HG03135 (cell line): ENCODE data around the gene GPX4.

Experiments
- ATAC-seq: cut with Tn5 transposase; IDR thresholded peaks from one replicate; pipeline ENCODE4 v1.9.1; 2021; ENCODE audit warnings: mild to moderate bottlenecking, moderate library complexity; ENCODE audit not compliant: unreplicated experiment

The GPX4 gene

DNA sequence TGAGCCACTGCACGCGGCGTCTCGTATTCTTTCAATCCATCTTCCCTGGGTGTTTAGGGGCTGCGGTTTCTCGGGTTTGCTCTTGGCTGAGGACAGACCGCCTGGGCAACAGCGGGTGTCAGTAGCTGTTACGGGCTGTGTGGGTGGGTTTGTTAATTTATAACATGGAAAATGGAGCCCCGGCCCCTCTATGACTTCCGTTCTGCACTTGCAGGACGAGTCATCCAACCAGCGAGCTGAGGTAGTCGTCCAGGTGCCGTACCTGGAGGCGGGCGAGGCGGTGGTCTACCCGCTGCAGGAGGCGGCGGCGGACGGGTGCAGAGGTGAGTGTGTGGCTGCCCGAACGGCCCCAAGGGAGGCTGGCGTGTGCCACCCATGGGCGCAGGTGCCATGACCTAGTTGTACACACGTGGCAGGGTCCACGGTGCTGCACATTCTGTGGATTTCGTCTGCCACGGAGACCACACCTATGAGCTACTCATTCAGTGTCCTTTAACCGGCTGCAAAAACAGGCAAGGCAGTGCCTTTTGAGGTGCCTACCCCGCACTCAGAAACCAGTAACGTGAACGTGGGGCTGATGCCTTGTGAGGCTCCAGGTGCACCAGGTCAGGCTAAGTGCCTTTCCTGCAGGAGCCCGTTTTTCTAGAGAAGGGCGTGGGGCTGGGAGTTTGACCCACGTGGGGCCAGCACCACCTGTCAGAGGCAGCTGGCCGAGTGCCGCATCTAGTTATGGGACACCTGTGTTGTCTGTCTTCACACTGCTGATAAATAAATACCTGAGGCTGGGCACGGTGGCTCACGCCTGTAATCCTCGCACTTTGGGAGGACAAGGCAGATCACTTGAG, 19.5 kb upstream of the GPX4 start:
- no peak for ATAC-seq

DNA sequence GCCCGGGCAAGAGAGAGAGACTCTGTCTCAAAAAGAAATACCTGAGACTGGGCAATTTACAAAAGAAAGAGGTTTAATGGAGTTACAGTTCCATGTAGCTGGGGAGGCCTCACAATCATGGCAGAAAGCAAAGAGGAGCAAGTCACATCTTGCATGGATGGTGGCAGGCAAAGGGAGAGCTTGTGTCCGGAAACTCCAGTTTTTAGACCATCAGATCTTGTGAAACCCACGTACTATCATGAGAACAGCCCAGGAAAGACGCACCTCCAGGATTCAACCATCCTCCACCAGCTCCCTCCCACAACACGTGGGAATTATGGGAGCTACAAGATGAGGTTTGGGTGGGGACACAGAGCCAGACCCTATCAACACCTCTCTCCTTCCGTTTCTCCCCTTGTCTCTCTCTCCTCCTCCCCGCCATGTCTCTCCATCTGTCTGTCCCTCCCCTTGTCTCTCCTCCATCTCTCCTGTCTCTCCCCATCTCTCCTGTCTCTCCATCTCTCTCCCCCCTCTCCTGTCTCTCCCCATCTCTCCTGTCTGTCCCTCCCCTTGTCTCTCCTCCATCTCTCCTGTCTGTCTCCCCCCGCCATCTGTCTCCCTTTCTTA, 18.6 kb upstream of the GPX4 start:
- ATAC-seq = no peak

DNA sequence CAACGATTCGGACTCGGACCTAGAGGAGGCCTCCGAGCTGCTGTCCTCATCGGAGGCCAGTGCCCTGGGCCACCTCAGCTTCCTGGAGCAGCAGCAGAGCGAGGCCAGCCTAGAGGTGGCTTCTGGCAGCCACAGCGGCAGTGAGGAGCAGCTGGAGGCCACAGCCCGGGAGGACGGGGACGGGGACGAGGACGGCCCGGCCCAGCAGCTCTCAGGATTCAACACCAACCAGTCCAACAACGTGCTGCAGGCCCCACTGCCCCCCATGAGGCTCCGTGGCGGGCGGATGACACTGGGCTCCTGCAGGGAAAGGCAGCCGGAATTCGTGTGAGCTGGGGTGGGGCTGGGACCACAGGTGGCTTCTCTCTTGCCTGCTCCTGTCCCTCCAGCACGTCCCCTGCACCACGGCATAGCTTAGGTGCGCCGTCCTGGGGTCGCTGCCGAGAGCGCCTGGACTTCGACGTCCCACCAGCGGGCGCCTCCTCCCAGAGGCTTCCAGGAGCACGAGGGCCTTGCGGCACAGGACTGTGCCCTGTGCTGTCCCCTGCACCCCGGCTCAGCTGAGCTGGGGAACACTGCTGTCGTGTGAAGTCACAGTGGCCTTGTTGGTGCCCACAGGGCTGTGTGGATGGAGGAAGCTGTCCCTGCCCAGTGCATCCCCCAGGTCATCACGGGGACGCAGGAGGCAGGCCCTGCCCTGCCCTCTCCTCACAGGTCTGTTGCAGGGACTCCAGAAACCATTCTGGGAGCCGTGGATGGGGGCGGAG, 17.9 kb upstream of the GPX4 start:
- no peak for ATAC-seq

DNA sequence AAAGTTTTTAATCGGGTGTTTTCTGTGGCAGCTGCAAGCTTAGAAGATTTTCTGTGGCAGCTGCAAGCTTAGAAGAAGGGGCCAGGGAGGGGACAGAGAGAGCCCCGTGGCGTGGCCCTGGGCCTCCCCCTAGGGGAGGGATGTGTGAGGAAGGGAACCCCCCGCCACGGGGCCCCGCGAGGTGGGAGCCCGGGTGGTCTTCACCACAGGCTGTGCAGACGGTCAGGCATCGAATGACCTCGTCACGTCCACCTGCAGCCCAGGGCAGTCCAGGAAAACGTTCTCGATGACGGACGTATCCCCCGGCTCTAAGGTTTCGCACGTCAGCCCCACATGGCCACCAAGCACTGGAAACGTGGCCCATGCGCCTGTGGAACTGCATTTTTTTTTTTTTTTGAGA, 17.2 kb upstream of the GPX4 start:
- no peak for ATAC-seq

DNA sequence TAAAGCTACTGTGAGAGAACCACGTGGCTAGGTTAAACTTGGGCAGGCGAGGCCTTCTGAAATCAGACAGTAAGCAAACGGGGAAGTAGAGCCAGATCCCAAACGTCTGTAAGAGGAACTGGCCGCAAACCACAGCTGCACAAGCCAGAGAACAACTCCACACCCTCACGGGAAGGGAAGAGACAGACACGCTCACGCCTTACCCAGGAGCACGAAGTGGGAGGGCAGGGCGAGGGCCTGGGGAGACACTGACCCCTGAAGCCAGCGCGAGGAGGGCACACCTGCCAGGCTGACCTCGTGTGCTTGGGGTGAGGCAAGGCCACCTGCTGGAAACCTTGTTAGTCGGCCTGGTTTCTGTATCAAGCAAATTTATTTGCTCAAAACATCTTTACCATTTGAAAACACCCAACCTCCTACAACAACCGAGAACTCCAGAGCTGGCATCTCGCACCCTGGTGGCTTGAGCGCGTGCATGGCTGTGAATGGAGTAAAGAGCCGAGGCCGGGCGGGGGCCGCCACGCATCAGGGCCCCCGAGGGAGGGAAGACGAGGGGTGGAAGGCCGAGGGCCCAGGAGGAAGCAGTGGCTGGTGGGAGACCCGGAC, 15.9 kb upstream of the GPX4 start:
- no peak for ATAC-seq

DNA sequence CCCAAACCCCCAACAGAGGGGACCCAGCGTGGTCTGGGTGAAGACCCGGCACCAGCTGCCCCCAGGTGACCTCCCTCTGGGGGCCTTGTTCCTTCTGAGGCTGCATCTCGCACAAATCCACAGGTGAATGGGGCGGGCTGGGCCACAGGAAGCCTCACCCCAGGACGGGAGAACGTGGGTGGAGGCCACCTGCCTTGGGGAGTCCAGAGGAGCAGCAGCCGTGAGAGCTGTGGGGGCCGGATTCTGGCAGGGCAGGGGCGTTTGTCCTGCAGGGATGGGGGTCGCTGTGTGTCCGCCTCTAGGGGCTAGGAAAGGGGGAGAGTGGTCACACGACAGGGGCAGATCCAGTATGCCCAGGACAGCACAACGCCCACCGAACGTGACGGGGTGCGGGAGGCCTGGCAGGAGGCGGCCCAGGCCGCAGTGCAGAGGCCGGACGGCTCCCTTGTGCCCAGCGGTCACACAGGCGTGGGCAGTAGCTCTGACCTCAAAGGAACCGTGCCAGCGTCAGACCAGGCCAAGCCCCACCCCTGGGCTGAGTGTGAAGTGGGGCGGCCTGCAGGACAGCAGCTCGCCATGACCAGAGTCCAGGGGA, 15.3 kb upstream of the GPX4 start:
- ATAC-seq = no peak

DNA sequence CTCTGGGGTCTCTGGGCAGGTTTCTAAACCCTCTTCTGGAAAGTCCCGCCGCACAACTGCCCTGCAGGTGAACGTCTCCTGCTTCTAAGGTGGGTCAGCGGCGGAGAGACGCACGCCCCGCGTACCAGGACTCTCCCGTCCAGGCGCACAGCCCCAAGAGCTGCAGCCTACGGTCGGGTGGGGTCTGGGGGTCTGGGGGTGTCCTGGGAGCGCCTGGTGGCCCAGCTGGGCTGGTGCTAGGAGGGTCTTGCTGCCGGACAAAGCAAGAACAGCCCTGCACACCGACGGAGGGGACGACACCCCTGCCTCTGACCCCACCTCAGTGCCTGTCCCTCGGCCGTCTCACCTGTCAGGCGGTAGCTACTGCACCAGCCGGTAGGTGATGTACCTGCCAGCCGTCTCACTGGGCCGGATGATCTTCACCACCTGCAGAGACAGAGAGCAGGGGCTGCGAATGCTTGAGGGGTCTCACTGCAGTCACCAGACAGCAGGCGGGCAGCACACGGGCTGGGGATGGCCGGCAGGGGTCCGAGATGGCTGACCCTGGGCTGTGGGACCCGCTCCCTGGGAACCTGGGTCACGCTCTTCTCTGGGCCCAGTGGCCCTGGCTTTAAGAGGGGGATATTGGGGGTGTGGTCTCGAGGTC, 14.5 kb upstream of the GPX4 start:
- ATAC-seq = no peak

DNA sequence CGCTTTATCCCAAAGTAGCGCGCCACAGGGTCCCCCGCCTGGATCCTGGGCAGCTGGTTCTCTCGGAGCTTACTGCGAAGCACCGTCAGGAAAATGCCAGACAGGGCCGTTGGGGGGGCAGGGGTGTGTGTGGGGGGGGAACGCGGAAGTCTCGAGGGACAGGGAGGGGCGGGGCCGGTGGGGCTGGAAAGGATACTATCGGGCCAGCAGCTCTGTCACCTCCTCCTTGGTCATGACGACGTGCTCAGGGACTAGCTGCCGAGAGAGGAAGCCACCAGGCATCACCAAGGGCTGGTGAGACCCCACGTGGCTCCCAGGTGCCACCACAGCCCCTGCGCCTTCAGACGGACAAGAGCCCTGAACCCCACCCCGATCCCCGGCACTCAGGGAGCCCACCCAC, 13.9 kb upstream of the GPX4 start:
- no peak for ATAC-seq

DNA sequence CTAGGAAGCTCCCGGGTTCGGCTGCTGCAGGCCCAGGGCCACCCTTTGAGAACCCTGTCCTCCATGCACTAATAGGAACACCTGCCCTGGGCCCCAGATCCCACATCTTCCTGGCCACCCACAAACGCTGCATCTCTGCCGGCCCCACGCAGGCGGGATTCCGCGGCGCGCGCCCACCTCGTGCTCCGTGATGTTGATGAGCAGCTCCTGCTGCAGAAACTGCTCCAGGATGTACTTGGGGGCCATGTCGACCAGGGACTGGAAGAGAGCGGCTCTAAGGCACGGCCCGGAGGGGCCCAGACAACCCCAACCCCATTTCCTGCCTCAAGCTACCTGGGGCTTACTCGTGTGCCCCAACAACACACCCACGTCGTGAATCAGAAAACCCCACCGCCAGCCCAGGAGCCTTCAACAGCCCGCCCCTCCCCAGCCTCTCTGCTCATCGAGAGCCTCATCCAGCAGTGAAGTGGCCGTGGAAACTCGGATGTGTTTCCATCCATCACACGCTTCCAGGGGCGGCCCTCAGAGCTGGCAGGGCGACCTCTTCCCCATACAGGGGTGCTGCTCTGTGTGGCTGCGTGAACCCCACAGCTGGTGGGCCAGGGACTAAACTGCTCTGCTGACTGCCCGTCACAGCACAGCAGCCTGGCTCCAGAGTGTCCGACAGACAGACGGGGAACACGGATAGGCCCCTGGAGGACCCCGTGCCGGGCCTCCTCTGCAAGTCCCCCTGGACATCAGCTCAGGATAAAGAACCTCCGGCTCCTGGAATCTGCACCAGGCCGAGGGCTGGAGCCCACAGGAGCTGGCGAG, 12.9 kb upstream of the GPX4 start:
- ATAC-seq = no peak

DNA sequence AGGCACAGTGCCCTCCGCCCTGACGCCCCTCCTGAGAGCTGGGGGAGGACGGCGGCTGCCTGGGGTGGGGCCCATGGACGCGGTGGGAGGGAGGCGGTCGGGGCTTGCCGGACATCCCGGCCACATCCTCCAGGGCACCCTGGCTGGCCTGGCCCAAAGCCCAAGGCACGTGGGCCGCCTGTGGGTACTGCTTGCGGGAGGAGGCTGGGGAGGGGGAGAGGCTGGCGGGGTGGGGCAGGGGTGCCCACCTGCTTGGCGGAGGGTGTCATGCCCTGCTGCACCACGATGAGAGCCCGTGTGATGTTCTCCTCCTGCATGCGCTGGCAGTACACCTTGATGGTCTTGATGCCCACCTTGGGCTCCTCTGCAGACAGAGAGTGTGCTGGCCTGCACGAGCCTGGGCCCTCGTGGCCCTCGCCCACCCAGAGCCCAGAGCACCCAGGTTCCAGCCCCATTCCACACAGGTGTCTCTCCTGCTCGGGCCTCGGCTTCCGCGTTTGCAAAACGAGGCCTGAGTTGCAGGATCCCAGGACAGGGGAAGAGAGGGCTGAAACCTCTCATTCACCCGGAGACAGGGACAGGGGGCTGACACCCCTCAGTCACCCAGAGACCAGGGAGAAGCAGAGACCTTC, 12.1 kb upstream of the GPX4 start:
- ATAC-seq = no peak

DNA sequence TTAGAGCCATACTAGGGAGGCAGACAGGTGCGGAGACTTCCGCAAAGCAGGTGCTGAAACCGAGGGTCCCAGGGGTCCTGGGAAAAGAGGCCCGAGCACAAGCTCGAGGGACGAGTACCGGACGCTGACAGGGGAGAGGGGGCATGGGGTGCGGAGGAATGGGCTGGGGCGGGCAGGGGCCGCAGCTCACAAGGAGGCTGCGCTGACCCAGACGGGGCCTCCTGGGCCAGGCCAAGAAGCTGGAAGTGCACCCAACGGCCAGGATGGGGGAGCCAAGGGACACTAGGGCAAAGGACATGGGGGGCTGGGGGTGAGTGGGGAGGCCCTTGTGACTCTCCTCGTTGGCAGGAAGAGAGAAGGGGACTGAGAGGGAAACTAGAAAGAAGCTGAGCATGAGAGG, 10.5 kb upstream of the GPX4 start:
- no peak for ATAC-seq

DNA sequence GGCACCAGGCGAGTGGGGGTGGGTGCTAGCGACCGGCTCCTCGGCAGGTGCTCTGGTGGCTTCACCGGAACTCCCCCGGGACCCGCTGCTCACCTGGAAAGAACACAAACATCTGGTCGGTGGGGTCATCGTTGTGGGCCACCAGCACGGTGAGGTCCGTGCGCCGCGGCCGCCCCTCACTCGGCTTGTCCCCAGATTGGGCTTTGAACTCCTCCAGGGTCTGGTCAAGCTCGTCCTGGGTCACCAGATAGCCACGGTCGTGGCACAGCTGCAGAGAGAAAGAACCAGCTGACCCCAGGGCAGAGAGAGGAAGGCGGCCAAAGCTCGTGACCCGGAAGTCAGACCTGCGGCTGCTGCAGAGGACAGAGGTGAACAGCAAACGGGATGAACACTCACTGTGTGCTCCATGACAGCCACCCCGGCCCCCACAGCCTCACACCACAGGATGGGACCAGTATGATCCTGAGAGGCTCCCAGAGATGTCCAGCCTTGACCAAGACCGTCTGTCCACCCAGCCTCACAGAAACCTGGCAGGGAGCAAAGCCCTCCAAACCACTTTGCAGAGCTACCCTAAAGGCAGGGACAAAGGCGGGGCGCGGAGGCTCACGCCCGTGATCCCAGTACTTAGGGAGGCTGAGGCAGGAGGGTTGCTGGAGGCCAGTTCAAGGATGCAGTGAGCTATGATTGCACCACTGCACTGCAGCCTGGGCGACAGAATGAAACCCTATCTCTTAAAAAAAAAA, 9.8 kb upstream of the GPX4 start:
- ATAC-seq = no peak

DNA sequence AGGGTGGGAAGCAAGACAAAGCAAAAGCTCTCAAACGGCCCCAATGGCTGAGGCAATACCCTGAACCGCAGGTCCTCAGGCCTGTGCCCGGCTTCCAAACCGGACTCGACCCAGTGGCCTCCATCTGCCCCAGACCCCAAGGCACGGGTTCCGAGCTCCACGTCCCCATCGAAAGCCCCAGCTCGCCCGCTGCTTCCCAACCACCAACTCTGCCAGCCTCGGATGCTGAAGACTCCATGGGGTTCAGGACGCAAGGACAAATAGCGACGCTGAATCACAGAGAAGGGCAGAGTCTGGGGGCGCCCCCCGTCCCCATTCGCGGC, 9.2 kb upstream of the GPX4 start:
- peak; percentile 9 for ATAC-seq

DNA sequence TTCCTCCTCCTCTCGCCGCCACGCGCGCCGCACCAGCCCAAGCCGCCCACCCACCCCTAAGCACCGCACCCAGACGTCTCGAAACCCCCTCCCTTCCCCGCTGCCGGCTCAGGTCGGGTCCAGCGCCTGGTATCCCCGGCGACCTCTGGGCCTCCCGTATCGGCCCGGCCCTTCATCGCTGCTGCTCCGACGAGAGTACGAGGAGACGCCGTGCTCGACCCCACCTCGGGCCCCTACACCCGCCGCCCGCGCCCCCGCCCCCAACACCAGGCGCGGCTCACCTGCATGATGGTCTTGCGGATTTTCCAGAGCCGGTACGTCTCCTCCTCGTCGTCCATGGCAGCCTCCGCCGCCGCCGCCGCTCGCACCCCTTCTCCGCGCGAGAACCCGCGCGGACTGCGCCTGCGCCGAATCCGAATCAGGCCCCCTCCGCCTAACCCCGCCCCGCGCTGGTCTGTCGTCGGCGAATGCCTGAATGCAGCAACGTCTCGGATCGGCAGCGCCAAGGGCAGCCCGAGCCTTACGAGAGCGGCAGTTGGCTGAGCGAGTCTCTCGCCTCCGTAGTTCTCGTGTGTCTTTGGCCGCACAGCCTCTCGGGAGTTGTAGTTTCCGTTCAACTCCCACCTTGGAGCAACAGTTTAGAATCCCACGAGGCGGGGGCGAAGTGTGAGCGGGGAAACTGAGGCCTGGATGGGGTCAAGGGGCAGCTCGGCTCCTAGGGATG, 8.7 kb upstream of the GPX4 start, which contains the start of gene POLR2E:
Gene POLR2E (minus strand): TSS at position 398 of the 724 bp plus-strand sequence. CDS start 60 bp downstream, at position 338.
- peak; percentile 85 for ATAC-seq

DNA sequence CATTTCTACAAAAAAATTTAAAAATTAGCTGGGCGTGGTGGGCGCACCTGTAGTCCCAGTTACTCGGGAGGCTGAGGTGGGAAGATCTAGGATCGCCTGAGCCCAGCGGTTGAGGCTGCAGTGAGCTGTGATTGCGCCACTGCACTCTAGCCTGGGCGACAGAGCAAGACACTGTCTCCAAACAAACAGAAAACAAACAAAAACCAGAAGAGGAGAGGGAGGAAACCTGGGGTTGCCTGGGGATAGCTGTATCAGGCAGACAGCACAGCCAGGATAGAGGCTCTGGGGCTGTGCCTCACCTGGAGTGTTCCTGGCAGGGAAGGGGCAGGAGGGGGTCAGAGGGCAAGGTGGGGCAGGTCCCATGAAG, 6.0 kb upstream of the GPX4 start:
- ATAC-seq = no peak

DNA sequence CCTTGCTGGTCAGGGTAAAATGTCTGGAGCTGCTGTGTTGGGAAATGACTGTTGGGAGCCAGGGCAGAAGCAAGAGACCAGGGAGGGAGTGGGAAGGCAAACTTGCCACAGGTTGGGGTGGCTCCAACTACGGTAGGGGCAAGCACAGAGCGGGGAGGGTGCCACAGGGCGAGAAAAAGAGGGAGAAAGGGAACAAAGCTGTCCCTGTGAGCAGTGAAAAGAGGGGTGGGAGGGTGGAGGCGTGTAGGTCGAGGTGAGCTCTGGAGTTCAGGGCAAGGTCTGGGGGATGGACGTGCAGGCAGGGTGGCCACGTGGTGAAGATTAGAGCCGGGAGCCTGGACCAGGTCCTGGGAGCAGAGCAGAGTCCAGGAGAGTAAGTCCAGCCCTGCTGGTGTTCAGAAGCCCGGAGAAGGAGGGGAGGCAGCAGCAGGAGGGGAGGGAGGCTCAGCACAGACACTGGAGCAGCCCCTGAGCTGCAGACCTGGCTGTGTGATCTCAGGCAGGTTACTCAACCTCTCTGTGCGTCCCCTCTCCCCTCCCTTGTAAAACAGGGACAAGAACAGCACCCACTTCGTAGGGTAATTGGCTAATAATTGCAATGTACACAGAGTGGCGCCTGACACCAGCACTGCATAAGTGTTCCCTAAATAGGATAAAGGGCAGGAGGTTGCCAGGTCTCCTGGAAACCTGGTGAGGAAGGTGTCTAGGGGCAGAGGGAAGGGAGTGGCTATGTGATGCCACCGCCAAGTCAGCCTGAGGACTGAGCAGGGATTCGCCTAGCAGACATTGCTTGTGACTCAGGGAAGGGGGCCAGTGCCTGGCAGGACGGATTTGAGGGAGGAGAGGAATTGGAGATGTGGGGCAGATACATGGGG, 5.4 kb upstream of the GPX4 start:
- ATAC-seq = no peak

DNA sequence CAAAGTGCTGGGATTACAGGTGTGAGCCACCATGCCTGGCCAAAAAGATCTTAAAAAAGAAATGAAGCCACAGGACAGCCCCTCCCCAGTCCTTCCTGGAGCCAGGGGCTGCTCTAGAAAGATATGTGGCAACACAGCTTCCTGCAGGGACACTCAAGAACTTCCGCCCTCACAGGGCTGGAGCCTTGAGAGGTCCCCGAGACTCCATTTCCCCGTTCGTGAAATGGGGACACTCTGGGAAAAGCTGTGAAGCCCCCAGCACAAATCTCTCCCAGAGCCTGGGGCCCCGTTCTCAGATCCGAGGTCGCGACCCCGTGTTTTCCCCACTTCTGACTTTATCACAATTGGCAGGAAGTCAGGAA, 2.5 kb upstream of the GPX4 start:
- no peak for ATAC-seq
